Prostate gland (tissue), 2 donors: ENCODE data around the gene SNX25.

Source experiments
- POLR2A ChIP-seq: fragments of 450-650 bp; IDR thresholded peaks from one replicate; pipeline ENCODE4 v1.6.1; 2016; ENCODE audit warnings: antibody characterized with exemption, mild to moderate bottlenecking
- POLR2AphosphoS5 ChIP-seq: sonication (generic); formaldehyde crosslinking; IDR thresholded peaks from one replicate; pipeline ENCODE4 v1.6.1; 2017; ENCODE audit warnings: antibody characterized with exemption
- TF ChIP-seq, protein P1 (sequence below), 4 experiments: fragments of 200-600 bp in 2 of 4; fragments of 450-650 bp in 2 of 4; sonication (generic) in 2 of 4; IDR thresholded peaks; 1 replicate in 3 of 4; 2 replicates in 1 of 4; pipeline ENCODE4 v1.5.1; 2016 to 2019; ENCODE audit warnings: antibody characterized with exemption in 4 of 4, mild to moderate bottlenecking in 2 of 4, moderate library complexity in 2 of 4

DNA sequence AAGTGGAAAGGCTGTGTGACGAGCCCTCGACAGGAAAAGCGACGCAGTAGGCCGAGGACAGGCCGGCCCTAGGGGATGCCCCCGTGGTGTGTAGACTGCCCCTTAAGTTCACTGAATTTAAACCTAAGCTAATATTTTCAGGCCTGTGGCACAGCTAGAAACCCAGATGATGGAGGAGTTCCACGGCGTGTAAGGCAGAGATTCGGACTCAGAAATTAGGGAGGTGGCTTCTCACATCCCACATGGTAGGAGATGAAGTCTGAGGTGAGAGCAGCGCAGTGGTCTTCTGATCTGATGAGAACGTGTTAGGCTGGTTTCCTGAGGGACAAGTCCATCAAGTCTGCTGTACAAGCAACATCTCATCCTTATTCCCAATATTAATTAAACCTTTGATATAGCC, 178.6 kb downstream of the SNX25 start:
- TF ChIP-seq, protein P1, sequence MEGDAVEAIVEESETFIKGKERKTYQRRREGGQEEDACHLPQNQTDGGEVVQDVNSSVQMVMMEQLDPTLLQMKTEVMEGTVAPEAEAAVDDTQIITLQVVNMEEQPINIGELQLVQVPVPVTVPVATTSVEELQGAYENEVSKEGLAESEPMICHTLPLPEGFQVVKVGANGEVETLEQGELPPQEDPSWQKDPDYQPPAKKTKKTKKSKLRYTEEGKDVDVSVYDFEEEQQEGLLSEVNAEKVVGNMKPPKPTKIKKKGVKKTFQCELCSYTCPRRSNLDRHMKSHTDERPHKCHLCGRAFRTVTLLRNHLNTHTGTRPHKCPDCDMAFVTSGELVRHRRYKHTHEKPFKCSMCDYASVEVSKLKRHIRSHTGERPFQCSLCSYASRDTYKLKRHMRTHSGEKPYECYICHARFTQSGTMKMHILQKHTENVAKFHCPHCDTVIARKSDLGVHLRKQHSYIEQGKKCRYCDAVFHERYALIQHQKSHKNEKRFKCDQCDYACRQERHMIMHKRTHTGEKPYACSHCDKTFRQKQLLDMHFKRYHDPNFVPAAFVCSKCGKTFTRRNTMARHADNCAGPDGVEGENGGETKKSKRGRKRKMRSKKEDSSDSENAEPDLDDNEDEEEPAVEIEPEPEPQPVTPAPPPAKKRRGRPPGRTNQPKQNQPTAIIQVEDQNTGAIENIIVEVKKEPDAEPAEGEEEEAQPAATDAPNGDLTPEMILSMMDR (IDR thresholded peaks at IDR 0.05), result no peak
- TF ChIP-seq POLR2AphosphoS5 (no peak), POLR2A (no peak)
